GM21390 (cell line): ENCODE measurements around the gene TTC16.

Experiments
- ATAC-seq: cut with Tn5 transposase; IDR thresholded peaks from one replicate; pipeline ENCODE4 v1.9.1; 2021; ENCODE audit not compliant: unreplicated experiment

TTC16 gene

DNA sequence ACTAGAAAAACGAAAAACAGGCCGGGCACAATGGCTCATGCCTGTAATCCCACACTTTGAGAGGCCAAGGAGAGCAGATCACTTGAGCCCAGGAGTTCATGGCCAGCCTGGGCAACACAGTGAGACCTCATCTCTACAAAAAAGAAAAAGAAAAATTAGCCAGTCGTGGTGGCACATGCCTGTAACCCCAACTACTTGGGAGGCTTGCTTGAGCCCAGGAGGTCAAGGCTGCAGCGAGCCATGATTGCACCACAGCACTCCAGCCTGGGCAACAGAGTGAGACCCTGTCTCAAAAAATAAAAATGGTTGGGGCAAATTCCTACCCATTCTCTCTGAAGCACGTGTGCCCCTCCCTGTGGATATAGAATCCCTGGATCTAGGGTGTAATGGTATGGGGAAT lies 17.5 kb upstream of the TTC16 start:
- no peak for ATAC-seq

DNA sequence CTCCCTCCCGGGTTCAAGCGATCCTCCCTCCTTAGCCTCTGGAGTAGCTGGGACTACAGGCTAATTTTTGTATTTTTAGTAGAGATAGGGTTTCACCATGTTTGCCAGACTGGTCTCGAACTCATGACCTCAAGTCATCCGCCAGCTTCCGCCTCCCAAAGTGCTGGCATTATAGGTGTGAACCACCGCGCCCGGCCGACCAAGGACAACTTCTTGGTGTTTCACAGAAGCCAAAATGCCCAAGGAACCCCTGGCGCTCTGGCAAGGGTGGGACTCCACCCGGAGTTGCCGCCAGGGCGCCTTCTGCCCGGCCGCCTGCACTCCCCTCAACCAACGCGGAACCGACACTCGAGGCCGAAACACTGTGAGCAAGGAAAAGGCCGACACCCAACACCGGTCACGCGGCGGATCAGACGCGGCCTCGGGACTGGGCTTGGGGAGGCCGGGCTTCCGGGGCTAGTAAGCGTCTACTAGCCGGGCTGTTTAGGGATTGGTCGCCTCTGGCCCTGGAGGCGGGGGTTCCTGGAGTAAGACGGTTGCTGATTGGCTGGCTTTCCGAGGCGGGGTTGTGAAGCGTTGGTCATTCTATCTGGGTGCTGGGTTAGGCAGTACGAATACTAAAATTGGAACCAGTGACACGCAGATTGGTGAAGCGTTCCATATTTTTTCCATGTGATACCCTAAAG lies 16.8 kb upstream of the TTC16 start:
- no peak for ATAC-seq

DNA sequence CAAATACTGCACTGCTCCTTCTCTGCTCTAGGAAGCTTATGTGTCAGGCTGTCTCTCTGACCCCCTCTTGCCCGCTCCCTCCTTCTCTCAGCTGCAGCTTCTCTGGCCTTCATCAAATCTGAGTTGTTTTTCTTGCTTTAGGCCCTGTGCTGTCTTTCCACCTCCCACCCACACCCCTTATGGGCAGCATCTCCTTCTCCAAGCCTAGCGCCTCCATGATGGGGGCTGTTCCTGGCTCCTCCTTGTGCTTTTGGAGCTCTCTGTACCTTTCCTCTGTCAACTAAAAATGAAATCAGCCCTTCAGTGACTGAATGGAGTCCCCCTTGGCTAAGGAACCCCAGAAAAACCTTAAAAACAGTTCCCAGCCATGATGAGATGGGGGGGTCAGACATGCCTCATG lies 15.7 kb upstream of the TTC16 start:
- no peak for ATAC-seq

DNA sequence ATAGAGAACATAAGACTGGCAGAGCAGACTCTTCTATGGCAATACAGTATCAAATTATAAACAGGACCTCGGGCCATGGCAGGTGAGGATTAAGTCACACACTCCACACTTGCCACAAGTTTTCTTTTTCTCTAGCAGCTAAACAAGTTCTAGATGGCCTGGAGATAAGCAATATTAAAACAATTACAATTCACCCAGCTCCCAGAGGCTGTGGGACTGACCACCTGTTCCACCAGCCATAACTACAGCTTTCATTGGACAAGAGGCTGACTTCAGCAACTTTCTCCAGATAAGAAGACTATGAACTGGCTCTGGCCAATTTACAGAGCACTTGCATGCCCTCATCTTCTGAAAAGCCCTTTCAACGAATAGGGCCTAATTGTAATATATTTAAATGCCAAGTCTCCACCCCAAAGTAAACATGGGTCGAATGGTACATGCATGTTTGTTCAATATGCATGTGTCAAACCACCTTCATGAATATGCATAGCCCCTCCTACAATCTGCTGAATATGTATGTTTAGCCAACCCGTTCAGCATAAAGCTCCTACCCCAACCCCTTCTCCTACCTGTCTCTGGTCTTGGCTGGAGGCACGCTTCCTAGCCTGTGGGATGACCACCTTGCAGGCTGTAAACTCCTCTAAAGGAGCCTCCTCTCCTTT lies 15.2 kb upstream of the TTC16 start:
- ATAC-seq, result no peak

DNA sequence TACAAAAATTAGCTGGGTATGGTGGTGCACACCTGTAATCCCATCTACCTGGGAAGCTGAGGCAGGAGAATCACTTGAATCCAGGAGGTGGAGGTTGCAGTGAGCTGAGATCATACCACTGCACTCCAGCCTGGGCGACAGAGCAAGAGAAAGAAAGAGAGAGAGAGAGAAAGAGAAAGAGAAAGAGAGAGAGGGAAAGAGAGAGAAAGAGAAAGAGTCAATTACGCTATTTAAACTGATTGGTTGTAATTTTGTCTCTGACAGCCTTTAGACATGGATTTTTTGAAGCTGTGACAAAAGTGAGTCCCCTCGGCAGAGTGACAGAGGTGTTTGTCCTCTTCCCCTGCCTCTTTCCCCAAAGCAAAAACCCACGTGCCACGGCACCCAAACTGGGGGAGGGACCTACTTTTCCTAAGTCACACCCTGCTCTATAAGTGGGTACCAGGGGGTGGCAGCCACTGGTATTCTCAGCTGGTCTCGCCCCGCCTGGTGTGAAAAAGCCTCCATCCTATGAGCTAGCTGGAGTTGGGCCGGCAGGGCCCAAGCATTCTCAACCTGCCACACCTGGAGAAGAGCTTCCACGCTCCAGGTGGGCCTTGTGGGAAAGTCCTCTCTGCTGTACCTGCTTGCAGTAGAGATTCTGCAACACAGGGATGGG lies 12.5 kb upstream of the TTC16 start:
- ATAC-seq, result no peak

DNA sequence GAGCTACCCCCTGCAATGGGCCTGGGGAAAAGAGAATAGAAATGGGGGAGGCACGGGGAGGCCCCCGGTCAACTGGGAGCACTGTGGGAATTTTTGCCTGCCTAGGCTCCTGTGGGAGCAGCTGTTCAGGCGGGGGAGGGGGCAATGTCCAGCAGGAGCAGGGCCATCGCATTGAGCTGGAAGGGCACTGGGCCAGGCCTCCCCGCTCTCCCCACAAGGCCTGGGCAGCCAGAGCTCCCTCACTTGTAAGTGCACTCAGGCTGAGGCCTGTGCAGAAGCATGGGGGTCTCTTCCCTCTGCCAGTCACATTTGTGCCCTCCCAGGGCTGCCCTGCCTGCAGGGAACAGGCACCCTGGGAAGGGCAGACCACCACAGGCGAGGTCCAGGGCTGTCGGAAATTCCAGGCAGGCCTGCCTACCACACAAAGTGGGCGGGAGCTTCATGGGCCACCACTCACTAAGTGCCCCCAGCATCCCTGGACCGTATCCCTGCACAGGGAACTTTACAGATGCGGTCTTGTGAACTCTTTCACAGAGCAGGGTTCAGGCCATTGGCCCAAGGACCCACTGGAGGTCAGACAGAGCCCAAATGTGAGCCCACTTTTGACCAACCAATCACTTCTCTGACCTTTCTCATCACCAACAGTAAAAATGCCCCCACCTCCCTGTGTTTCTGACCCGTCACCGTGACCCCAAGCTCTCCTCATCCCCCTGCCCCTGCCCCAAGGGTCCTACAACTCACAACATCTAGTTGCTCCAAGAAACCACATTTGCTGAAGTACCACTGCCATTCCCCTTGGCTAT lies 10.1 kb upstream of the TTC16 start:
- ATAC-seq, result no peak

DNA sequence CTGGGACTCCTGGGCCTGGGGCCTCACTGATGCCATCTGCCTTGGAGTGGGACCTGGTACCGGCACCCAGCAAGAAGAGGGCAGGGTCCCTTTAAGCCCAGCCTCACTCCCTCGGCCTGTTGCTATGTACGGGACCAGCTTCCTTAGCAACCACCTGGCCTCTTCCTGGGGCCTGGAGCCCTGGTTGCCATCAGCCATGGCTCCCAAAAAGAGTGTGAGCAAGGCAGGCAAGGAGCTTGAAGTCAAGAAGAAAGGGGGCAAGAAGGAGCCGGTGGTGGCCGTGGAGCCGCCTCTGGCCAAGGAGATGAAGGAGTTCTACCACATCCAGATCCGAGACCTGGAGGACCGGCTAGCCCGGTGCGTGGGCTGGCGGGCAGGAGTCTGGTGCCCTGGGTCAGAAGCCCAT lies 9.0 kb upstream of the TTC16 start, which contains the start of gene CFAP157:
Gene CFAP157 (plus strand): TSS at position 153 of the 406 bp plus-strand sequence. CDS start 44 bp downstream, at position 197.
- no peak for ATAC-seq

DNA sequence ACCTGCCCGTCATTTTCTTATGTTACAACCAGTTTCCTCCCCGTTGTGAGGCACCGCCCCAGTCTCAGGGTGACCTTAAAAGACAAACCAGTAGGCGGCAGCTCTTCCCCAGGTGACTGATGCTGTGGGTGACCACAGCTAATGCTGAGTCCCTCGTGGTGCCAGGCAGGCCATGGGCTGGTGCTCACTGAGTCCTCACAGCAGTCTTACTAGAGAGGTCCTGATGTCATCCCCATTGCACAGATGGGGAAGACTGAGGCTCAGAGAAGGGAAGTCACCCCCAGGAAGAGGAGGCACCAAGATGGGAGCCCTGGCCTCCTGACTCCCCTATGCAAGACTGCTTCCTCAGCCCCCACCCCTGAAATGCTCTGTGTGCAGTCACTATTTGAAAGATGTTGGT lies 8.1 kb upstream of the TTC16 start:
- ATAC-seq, result no peak

DNA sequence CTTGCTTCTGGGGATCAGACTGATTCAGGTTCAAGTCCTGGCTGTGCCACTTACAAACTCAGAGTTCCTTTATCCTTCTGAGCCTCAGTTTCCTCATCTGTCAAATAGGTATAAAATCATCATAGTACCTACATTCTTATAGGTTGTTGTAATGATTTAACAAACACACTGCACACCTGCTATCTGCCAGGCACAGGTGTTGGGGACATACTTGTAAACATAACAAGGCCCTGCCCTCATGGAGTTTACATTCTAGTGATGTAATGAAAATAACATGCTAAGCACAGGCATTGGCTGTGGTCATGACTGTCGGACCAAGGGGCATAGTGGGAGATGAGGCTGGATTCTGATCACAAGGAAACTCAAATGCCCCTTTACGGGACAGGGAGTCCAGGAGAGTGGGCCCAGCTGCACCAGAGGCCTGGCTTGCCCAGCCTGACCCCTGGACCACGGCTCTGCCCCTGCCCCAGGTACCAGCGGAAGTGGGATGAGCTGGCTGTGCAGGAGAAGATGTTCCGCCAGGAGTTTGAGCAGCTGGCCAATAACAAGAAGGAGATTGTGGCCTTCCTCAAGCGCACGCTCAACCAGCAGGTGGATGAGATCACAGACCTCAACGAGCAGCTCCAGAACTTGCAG lies 6.8 kb upstream of the TTC16 start:
- ATAC-seq, result no peak

DNA sequence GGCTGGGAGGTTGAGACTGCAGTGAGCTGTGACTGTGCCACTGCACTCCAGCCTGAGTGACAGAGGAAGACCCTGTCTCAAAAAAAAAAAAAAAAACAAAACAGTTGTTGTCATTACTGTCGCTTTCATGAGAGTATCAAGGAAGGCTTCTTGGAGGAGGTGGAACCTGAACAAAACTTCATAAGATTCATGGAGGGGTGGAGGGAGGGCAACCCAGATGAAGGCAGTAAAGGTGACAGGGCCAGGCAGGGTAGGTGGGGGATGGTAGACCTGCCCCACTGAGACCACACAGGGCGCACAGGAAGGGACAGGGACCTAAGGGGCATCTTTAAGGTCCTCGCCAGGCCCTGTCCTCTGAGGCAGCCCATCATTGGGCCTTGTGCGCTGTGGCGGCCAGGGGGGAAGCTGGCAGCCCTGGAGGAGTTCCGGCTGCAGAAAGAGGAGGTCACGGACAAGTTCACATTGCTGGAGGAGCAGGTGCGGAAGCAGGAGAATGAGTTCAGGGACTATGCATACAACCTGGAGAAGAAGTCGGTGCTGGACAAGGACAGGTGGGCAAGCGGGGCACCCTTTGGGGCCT lies 5.6 kb upstream of the TTC16 start:
- no peak for ATAC-seq

DNA sequence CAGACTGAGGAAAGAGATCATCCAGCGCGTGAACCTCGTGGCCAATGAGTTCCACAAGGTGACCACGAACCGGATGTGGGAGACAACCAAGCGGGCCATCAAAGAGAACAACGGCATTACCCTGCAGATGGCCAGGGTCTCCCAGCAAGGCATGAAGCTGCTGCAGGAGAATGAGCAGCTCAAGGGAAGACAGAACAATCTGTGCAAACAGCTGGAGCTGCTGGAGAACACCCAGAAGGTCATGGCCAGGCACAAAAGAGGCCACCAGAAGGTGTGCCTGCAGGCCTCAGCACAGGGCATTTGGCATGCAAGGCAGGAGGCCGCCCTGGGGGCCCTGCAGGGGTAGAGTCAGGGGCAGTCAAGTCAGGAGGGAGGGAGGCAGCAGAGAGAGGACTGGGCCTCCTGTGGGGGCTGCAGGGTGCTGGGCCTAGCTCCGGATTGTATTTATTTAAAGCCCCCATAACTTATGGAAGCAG lies 4.6 kb upstream of the TTC16 start:
- no peak for ATAC-seq

DNA sequence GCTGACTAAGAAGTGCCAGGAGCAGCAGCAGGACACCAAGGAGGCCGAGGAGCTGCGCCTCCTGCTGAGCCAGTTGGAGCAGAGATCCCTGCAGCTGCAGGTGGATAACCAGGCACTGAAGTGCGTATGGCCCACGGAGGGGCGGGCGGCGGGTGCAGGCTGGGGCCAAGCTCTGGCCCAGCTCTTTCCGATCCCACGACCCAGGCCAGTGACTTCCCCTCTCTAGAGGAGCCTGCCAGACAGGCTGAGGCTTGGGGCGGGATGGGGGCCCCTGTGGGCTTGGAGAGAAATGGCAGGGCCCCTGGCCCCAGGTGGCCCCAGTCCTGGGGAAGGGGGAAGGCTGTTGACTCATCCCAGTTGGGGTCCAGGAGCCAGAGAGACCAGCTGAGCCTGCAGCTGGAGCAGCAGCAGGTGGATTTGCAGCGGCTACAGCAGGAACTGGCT lies 4.0 kb upstream of the TTC16 start:
- no peak for ATAC-seq

DNA sequence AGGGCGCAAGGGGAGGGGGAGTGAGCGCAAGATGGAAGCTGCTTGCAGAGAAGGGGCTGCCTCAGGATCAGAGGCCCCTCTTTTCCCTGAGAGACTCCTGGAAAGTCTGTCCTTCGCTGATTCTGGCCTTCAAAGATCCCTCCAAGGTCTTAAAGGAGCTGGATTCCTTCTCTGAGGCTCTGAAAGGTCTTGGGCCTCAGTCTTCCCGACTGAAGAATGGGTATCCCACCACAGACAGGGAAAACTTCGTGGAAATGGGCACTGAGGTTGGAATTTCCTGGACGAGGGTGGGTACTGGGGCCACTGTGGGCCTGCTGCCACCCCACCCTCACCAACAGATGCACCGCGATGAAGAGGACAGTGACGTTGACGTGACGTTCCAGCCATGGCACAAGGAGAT lies 3.5 kb upstream of the TTC16 start:
- no peak for ATAC-seq

DNA sequence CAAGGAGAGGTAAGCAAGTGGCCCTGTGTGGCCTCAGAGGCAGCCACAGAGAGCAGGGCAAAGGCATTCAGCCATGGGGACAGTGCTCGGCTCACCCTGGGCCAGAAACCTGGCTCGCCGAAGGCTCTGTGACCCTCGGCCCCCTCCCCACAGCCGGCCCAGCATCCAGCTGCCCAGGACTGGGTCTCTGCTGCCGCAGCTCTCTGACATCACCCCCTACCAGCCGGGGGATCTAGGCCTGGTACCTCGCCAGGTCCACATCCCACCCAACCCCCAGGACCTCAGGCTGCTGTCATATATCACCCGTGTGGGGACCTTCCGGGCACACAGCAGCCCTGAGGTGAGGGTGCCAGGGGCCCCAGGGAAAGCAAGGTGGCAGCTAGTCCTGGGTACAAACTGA lies 3.0 kb upstream of the TTC16 start:
- ATAC-seq, result no peak

DNA sequence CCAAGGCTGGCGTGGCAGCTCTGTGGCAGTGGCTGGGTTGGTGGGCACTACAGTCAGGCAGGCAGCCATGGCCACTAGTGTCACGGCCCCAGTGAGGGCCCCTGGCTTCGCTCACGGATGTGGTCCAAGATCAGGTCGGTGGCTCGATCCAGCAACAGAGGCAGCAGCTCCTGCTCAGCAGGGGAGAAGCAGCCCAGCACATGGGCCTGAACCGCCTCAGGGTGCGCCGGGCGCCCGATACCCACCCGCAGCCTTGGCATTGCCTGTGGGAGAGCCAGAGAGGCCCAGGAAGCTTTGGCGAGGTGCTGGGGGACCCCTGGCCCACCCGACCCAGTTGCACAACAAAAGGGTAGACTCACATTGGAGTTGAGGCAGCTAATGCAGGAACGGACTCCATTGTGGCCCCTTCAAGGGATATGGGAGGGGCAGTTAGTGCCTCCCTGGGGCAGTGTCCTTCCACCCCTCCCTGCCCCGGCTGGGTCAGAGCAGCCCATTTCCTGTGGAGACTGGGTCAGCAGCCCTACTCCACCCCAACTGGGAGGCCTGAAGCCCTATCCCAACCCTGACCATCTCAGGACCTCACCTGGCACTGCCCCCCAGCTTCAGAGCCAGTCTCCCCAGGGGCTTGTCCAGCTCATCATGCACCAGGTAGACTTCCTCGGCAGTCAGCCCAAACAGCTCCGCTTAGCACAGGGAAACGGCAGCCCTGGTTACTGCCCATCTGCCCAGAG lies 1.7 kb upstream of the TTC16 start:
- no peak for ATAC-seq

DNA sequence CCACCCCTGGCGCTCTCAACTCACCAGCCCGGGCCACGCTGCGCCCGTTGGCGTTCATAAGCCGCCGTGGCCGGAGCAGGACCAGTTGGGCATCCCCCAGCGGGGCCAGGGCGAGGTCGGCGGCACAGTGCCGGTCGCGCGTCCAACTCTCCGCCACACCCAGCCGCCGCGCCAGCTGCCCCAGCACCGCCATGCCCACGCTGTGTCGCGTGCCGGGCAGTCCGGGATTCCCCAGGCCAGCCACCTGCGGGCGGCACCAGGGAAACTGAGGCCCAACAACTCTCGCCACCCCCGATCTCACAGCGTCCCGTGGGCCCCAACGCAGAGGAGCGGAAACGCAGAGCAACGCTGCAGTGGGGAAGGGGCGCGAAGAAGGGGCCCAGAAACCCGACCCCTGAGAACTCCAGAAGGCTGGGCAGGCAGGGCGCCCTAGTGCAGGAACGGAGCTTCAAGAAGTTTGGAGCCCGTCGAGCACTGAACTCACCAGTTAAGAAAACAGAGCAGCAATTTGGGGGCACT lies 869 bp upstream of the TTC16 start:
- ATAC-seq, result peak; percentile 6

DNA sequence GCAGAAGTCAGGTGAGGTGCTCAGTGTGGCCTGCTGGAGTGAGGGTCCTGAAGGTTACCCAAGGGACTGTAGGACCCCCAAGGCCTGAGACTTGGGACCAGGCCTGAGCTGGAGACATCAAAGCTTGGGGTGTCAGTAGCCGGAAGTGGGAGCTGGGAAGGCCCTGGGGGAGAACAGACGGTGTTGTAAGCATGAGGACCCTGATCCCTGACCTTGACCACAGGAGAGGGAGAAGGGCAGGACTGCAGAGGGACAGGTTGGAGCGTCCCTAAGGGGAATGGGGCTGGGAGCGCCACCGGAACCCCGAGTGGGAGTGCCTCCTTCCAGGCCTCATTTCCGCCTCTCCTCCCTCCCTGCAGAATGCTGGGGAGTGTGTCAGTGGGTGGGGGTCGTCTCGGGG lies 533 bp downstream of the TTC16 start:
- ATAC-seq, result no peak

DNA sequence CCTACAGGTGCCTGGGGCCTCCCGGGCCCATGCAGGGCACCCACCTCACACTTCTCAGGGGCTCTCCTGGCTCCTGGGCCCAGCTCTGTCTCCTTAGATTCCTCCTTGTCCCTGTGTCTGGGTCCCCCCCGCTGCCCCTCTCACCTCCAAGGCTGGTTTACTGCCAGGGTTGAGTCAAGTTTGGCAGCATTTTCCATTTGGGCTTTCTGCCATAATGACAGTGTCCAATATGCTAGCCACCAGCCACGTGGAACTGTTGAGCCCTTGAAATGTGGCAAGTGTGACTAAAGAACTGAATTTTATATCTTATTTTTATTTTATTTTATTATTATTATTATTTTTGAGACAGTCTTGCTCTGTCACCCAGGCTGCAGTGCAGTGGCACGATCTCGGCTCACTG lies 1.9 kb downstream of the TTC16 start:
- ATAC-seq, result no peak

DNA sequence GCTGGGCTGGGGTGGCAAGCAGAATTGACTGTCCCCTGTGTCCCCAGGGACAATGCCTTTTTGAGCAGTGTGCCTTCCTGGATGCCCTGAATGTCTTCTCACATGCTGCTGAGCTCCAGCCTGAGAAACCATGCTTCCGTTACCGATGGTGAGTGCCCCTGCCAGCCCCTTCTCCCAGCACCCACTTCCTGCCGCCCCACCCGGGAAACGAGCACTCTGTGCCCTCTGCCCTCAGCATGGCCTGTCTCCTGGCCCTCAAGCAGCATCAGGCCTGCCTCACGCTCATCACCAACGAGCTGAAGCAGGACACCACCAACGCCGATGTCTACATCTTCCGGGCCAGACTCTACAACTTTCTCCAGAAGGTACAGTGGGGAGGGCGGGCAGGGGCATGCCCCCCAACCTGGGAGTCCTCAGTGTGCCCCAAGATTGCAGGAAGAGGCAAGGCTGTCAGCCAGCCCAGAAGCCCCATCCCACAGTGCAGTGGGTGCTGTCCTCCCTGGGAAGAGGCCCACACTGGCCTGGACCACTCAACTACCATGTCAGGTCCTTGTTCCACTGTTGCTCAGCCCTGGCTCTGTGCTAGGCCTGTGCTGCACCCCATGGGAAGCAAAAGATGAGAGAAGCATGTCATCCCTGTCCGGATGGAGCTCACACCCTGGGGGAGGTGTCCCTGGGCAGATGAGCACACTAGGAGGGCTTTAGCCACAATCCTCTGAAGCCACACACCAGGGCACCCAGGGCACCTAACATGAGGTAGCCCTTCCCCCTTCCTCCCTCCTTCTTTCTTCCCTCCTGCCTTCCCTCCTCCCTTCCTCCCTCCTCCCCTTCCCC lies 4.4 kb downstream of the TTC16 start:
- ATAC-seq, result no peak
